ENCODE data around the gene LPIN1.

DNA sequence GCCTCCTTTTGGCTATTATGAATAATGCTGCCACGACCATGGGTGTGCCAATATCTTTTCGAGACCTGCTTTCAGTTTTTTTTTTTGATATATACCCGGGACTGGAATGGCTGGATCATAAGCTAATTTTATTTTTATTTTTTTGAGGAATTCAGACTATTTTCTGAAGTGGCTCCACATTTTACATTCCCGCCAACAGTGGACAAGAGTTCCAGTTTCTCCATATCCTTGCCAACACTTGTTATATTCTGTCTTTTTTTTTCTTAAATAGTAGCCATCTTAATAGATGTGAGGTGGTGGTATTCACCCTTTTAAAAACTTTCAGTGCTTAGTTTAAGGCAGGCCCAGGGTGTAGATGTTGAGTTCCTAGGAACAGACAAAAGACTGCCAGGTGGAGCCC is 11.8 kb downstream of the LPIN1 start:
- TF ChIP-seq, protein P1, sequence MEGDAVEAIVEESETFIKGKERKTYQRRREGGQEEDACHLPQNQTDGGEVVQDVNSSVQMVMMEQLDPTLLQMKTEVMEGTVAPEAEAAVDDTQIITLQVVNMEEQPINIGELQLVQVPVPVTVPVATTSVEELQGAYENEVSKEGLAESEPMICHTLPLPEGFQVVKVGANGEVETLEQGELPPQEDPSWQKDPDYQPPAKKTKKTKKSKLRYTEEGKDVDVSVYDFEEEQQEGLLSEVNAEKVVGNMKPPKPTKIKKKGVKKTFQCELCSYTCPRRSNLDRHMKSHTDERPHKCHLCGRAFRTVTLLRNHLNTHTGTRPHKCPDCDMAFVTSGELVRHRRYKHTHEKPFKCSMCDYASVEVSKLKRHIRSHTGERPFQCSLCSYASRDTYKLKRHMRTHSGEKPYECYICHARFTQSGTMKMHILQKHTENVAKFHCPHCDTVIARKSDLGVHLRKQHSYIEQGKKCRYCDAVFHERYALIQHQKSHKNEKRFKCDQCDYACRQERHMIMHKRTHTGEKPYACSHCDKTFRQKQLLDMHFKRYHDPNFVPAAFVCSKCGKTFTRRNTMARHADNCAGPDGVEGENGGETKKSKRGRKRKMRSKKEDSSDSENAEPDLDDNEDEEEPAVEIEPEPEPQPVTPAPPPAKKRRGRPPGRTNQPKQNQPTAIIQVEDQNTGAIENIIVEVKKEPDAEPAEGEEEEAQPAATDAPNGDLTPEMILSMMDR (conservative IDR thresholded peaks at IDR 0.05; ENCODE audit: low read depth, low read length) = no peak; the same call in 1 of the 2 replicates
- no peak for TF ChIP-seq EZH2 (IDR thresholded peaks at IDR 0.05; ENCODE audit: borderline replicate concordance, low read depth, low read length, poor library complexity, severe bottlenecking)
